HEK293 (cell line): Measurements from ENCODE around the gene TMIGD1.

Source experiments
- CTCF ChIA-PET: fragments of 350-600 bp; formaldehyde crosslinking; extraction: SDS; loops from one replicate; lab custom pipeline; 2021; ENCODE audit warnings: antibody characterized with exemption; lab: Yijun Ruan, JAX
- POLR2A ChIA-PET: fragments of 300-600 bp; formaldehyde crosslinking; extraction: SDS; loops from one replicate; lab custom pipeline; 2020; ENCODE audit warnings: antibody characterized with exemption, inconsistent platforms; lab: Yijun Ruan, JAX
- H3K27ac ChIP-seq: fragments of 200-500 bp; sonication (Bioruptor generic); 2 replicates; pipeline ENCODE4 v1.5.1; 2014; ENCODE audit warnings: low read depth, low read length, control low read depth, inconsistent platforms; ENCODE audit errors: extremely low read depth
- H3K36me3 ChIP-seq, 2 experiments: fragments of 200-500 bp in 1 of 2; sonication (Bioruptor generic) in 1 of 2; 1 replicate in 1 of 2; 2 replicates in 1 of 2; pipeline ENCODE4 v1.5.1; 2014 to 2017; ENCODE audit warnings: inconsistent platforms in 2 of 2, low read length in 2 of 2; ENCODE audit not compliant: control insufficient read depth in 2 of 2, insufficient read depth in 1 of 2
- H3K4me1 ChIP-seq: fragments of 200-500 bp; sonication (Bioruptor generic); 2 replicates; pipeline ENCODE4 v1.5.1; 2014; ENCODE audit warnings: mild to moderate bottlenecking, low read length, inconsistent platforms; ENCODE audit not compliant: control insufficient read depth, insufficient read depth
- H3K4me3 ChIP-seq: 2 replicates; pipeline ENCODE4 v1.5.1; 2011; ENCODE audit warnings: low read depth, mild to moderate bottlenecking, control low read depth, low read length, moderate library complexity
- H3K9me3 ChIP-seq: fragments of 200-500 bp; sonication (Bioruptor generic); 2 replicates; pipeline ENCODE4 v1.5.1; 2014; ENCODE audit warnings: low read depth, low read length, inconsistent platforms; ENCODE audit not compliant: control insufficient read depth, insufficient read depth
- EGR2 ChIP-seq: fragments of 450-650 bp; formaldehyde crosslinking; IDR thresholded peaks from 2 replicates; pipeline ENCODE4 v1.5.1; 2016; ENCODE audit warnings: low read depth, missing biosample characterization, missing genetic modification characterization
- ELK4 ChIP-seq: IDR thresholded peaks from 2 replicates; pipeline ENCODE4 v1.6.1; 2011; ENCODE audit warnings: mild to moderate bottlenecking, low read depth, low read length, borderline replicate concordance
- KLF10 ChIP-seq: fragments of 450-650 bp; IDR thresholded peaks from 2 replicates; pipeline ENCODE4 v1.5.1; 2018; ENCODE audit warnings: missing biosample characterization, mild to moderate bottlenecking, missing genetic modification characterization
- KLF8 ChIP-seq: fragments of 450-650 bp; formaldehyde crosslinking; IDR thresholded peaks from 2 replicates; pipeline ENCODE4 v1.5.1; 2016; ENCODE audit warnings: missing biosample characterization, missing genetic modification characterization
- MEIS1 ChIP-seq: sonication (generic); formaldehyde crosslinking; IDR thresholded peaks from 2 replicates; pipeline ENCODE4 v1.8.1; 2022; ENCODE audit warnings: missing genetic modification reagents, mild to moderate bottlenecking, borderline replicate concordance
- PRDM2 ChIP-seq: fragments of 450-650 bp; formaldehyde crosslinking; IDR thresholded peaks from 2 replicates; pipeline ENCODE4 v1.5.1; 2016; ENCODE audit warnings: missing biosample characterization, missing genetic modification characterization, borderline replicate concordance
- PRDM6 ChIP-seq: fragments of 450-650 bp; formaldehyde crosslinking; IDR thresholded peaks from 2 replicates; pipeline ENCODE4 v1.5.1; 2017; ENCODE audit warnings: missing biosample characterization, missing genetic modification characterization
- SALL2 ChIP-seq: fragments of 450-650 bp; formaldehyde crosslinking; IDR thresholded peaks from 2 replicates; pipeline ENCODE4 v1.5.0; 2017; ENCODE audit warnings: missing biosample characterization, mild to moderate bottlenecking, missing genetic modification characterization, borderline replicate concordance
- SP3 ChIP-seq: fragments of 450-650 bp; formaldehyde crosslinking; IDR thresholded peaks from 2 replicates; pipeline ENCODE4 v1.5.1; 2016; ENCODE audit warnings: missing biosample characterization, missing genetic modification characterization
- YY1 ChIP-seq: fragments of 450-650 bp; formaldehyde crosslinking; IDR thresholded peaks from 2 replicates; pipeline ENCODE4 v1.5.1; 2018; ENCODE audit warnings: missing biosample characterization, missing genetic modification characterization
- ZBTB17 ChIP-seq: fragments of 450-650 bp; formaldehyde crosslinking; IDR thresholded peaks from 2 replicates; pipeline ENCODE4 v1.5.1; 2016; ENCODE audit warnings: missing biosample characterization, missing genetic modification characterization
- ZFHX2 ChIP-seq: fragments of 450-650 bp; formaldehyde crosslinking; conservative IDR thresholded peaks from 2 replicates; pipeline ENCODE4 v1.5.1; 2016; ENCODE audit warnings: missing biosample characterization, missing genetic modification characterization
- ZNF140 ChIP-seq: fragments of 450-650 bp; formaldehyde crosslinking; IDR thresholded peaks from 2 replicates; pipeline ENCODE4 v1.5.1; 2016; ENCODE audit warnings: missing biosample characterization, missing genetic modification characterization
- ZNF146 ChIP-seq: fragments of 450-650 bp; formaldehyde crosslinking; IDR thresholded peaks from 2 replicates; pipeline ENCODE4 v1.5.1; 2016; ENCODE audit warnings: missing biosample characterization, missing genetic modification characterization
- ZNF221 ChIP-seq: fragments of 450-650 bp; formaldehyde crosslinking; IDR thresholded peaks from 2 replicates; pipeline ENCODE4 v1.5.1; 2017; ENCODE audit warnings: missing biosample characterization, missing genetic modification characterization, borderline replicate concordance
- ZNF239 ChIP-seq: fragments of 450-650 bp; formaldehyde crosslinking; IDR thresholded peaks from 2 replicates; pipeline ENCODE4 v1.5.1; 2016; ENCODE audit warnings: missing biosample characterization, missing genetic modification characterization
- ZNF350 ChIP-seq: fragments of 450-650 bp; formaldehyde crosslinking; IDR thresholded peaks from 2 replicates; pipeline ENCODE4 v1.5.0; 2017; ENCODE audit warnings: missing biosample characterization, mild to moderate bottlenecking, missing genetic modification characterization
- ZNF404 ChIP-seq: fragments of 450-650 bp; formaldehyde crosslinking; IDR thresholded peaks from 2 replicates; pipeline ENCODE4 v1.5.1; 2017; ENCODE audit warnings: missing biosample characterization, missing genetic modification characterization
- ZNF416 ChIP-seq: fragments of 450-650 bp; formaldehyde crosslinking; IDR thresholded peaks from 2 replicates; pipeline ENCODE4 v1.5.1; 2016; ENCODE audit warnings: missing biosample characterization, missing genetic modification characterization
- ZNF48 ChIP-seq: fragments of 450-650 bp; formaldehyde crosslinking; IDR thresholded peaks from 2 replicates; pipeline ENCODE4 v1.5.1; 2016; ENCODE audit warnings: missing biosample characterization, missing genetic modification characterization
- ZNF555 ChIP-seq: fragments of 450-650 bp; formaldehyde crosslinking; conservative IDR thresholded peaks from 2 replicates; pipeline ENCODE4 v1.5.1; 2017; ENCODE audit warnings: missing biosample characterization, mild to moderate bottlenecking, missing genetic modification characterization, inconsistent platforms
- ZNF561 ChIP-seq: fragments of 450-650 bp; IDR thresholded peaks from 2 replicates; pipeline ENCODE4 v1.5.1; 2018; ENCODE audit warnings: missing biosample characterization, missing genetic modification characterization, borderline replicate concordance
- ZNF621 ChIP-seq: fragments of 450-650 bp; formaldehyde crosslinking; IDR thresholded peaks from 2 replicates; pipeline ENCODE4 v1.5.1; 2017; ENCODE audit warnings: missing biosample characterization, missing genetic modification characterization
- TF ChIP-seq, protein P1 (sequence below): fragments of 450-650 bp; formaldehyde crosslinking; IDR thresholded peaks from 2 replicates; pipeline ENCODE4 v1.5.1; 2016; ENCODE audit warnings: missing biosample characterization, missing genetic modification characterization

Gene TMIGD1

DNA sequence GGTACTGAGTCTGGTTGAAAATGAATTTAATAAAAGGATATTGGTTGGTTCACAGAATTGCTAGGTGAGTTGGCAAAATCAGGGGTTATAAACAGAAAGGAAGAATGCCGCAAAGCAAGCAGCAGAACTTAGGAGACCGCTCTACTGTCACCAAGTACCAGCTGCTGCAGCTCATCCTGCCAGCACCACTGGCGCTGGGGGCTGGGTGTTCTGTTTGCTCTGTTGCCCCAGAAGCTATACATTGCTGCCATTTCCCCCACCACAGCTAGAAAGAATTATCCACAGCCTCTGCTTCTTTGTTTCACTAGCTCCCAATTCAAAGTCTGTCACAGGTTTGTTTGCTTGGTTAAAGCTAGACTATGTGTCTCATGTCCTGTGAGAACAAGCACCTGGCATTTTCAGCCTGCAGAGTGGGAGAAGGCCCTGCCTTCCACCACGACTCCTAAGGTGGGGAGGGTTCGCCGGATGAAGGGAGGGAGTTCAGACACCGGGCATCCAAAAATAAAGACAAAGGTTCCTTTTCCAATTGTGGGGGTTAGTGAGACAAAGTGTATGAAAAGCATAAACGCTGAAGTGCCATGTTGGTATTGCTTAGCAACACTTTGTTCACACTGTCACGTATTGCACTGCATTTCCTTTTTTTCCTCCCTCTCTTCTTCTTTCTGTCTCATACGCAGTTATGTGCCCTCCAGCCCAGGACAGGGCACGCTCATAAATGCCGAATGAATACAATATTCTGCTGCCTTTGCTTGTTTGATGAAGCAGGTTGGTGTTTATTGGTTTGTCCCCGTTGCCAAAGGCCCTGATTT is 35.3 kb upstream of the TMIGD1 start (continued):
- TF ChIP-seq EGR2 (tag by site-specific recombination) (no peak), ZNF561 (tag by site-specific recombination) (no peak), SALL2 (tag by site-specific recombination) (no peak), ZNF140 (tag by site-specific recombination) (no peak), ZNF48 (tag by site-specific recombination) (no peak), PRDM2 (tag by site-specific recombination) (no peak), SP3 (tag by site-specific recombination) (no peak), ZNF621 (tag by site-specific recombination) (no peak)

DNA sequence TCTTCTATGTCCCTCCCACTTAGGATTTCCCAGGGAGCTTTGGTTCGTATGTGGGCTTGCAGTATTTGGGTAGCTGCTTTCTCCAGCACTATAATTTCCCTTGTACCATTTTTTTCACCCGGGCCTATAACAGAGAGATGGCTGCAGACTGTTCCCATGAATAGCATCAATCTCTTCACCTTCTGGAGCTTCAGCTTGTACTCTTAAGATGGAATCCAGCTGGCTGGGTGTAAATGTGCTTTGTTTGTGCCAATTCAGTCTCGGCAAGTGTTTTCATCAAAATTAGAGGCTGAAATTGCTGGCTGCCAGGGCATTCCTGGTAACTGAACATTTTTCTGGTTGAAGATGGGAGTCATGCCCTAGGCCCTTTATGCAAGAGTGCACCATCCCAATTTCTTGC is 32.7 kb upstream of the TMIGD1 start:
- TF ChIP-seq ZNF404 (tag by site-specific recombination) (no peak), ZBTB17 (tag by site-specific recombination) (no peak), ZNF239 (tag by site-specific recombination) (no peak), KLF10 (tag by site-specific recombination) (no peak), ELK4 (no peak), YY1 (no peak), ZNF146 (no peak), PRDM6 (tag by site-specific recombination) (no peak), ZFHX2 (tag by site-specific recombination) (no peak), MEIS1 (CRISPR knock-in tag) (no peak), ZNF561 (tag by site-specific recombination) (no peak), ZNF416 (no peak), KLF8 (no peak), ZNF350 (tag by site-specific recombination) (no peak), ZNF221 (tag by site-specific recombination) (no peak), ZNF555 (tag by site-specific recombination) (no peak), ZNF48 (tag by site-specific recombination) (no peak)
- TF ChIP-seq, protein P1, sequence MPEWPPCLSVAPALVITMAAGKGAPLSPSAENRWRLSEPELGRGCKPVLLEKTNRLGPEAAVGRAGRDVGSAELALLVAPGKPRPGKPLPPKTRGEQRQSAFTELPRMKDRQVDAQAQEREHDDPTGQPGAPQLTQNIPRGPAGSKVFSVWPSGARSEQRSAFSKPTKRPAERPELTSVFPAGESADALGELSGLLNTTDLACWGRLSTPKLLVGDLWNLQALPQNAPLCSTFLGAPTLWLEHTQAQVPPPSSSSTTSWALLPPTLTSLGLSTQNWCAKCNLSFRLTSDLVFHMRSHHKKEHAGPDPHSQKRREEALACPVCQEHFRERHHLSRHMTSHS (tag by site-specific recombination), result no peak
- TF ChIP-seq, all 188 proteins: peak for 0
- CTCF ChIA-PET, result interaction anchor here (0.6 to 1.2 kb wide), 3 partner anchors 30 to 189 kb away, joined by 3 to 6 read pairs (median 3); partner anchors contain the start of gene GOSR1

More for the DNA sequence above, 32.7 kb upstream of the TMIGD1 start:
- H3K36me3 ChIP-seq, result no peaks in the 10 kb centered on the region
- H3K27ac ChIP-seq, result no peak overlapping the region
- H3K9me3 ChIP-seq, result no peaks in the 10 kb centered on the region
- POLR2A ChIA-PET, result interaction anchor here (1.5 kb wide), 1 partner anchor 111 kb away, joined by 3 read pairs; the partner anchor contains the start of gene GOSR1
- no peaks in the 10 kb centered on the region; the same call in 1 of the 2 replicates for H3K4me1 ChIP-seq
- H3K4me3 ChIP-seq, result no peak overlapping the region
